DND-41 (cell line): ENCODE measurements around the gene CHST3.

Experiments
- CTCF ChIP-seq: IDR thresholded peaks from 2 replicates; pipeline ENCODE4 v1.5.1; 2012; ENCODE audit warnings: borderline replicate concordance, low read length, moderate library complexity, mild to moderate bottlenecking; ENCODE audit not compliant: poor library complexity, severe bottlenecking; ENCODE audit errors: extremely low read depth
- EZH2 ChIP-seq: IDR thresholded peaks from 3 replicates; pipeline ENCODE4 v1.6.1; 2012; ENCODE audit warnings: borderline replicate concordance, low read depth, mild to moderate bottlenecking, moderate library complexity, low read length, inconsistent platforms; ENCODE audit not compliant: severe bottlenecking

- TF ChIP-seq CTCF: peak; percentile 32
- TF ChIP-seq EZH2: no peak
Measured at GRCh38 chr10:71982269-71983178, 18.3 kb downstream of the CHST3 start.
